NCI-H1092 (cell line): ENCODE data around the gene NLRP13.

Experiments
- DNase-seq: peaks from one replicate; lab custom pipeline; 2025; lab: John Stamatoyannopoulos, UW

The NLRP13 gene

DNA sequence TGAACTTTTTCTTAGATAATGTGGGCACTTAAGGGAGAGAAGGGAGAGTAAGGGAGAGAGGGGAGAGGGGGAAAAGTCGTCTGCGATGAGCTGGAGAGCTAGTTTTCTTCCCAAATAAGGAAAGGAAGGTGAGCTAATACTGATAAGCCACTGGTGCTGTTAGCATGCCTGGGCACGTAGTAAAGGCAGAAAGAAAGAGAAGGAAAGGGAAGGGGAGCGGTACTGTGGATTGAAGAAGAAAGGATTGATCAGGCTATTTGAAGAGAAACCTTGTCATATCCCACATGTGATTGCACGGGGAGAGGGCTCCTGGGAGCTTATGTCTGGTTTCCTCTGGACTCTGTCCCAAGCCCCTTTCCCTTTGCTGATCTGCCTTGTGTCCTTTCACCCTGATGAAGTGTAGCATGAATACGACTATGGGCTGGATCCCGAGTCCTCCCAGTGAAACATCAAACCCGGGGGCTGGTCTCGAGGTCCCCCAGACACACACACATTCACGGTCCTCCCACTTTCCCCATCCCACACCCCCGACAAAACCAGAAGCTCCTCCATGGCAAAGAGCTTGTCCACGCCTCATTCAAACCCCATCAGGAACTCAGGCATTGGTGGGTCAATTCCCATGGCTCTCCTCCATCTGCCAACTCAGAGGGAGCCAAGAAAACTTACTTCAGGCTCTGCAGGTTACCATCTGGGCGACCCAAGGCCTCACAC is 30.6 kb downstream of the NLRP13 start:
- no peak for DNase-seq

DNA sequence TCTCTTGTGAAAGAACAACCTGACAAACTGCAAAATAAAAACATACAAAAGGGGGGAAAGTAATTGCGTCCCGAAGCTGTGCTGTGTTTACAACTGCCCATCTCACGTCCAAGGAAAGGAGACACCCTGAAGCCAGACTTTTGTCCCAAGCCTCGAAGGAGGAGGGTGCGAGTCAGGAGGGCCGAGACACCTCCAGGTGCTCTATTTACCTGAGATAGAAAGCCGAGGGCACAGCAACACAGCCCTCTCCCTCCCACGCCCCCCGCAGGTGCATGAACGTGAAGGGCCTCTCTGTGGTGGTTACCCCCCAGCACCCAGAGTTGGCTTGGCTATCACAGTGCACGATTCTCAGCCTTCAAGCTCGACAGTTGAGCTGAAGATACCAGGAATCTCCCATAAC is 33.2 kb downstream of the NLRP13 start:
- DNase-seq = no peak

DNA sequence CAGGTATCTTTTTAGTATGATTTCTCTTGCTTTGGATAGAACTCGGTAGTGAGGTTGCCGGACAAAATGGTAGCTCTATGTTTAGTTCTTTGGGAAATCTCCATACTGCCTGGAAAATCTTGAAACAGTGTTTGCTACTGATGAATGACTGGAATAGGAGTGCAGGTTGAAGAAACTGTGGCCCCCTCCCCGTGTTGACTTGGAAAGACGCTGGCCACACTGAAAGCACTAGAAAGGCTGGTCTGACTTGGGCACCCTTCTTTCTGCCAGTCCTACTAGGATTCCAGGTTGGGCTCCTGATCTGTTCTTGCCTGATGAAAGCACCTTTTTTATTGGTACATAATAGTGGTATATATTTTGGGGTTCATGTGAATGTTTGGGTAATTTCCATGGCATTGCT is 49.5 kb downstream of the NLRP13 start:
- DNase-seq = no peak

DNA sequence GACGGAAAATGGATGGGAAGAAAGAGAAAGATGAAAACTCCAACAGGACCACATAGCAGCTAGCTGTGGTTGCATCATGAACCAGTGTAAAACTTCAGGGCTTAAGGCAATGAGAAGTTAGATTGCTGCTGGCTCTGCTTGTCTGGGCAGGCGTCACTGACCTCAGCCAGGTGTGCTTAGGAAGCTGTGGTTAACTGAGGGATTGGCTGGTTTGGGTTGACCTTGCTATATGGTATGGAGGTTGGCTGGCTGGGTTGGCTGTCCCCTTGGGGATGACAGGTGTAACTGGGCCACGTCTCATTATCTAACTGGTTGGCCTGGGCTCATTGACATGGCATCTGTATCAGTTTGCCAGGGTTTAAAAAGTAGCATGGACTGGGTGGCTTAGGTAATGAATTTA is 54.9 kb downstream of the NLRP13 start:
- no peak for DNase-seq

DNA sequence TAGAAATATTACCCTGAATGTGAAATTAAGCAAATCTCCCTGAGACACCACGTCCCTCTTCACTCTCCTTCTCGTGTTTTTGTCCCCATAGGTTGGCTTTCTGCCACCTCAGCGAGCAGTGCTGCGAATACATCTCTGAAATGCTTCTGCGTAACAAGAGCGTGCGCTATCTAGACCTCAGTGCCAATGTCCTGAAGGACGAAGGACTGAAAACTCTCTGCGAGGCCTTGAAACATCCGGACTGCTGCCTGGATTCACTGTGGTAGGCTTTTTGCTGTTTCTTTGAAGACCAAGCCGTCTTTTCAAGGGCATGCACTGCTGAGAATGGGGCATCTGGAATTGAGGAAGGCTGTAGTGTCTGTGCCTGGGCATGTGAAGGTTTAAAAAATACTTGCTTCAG is 61.4 kb downstream of the NLRP13 start:
- no peak for DNase-seq

DNA sequence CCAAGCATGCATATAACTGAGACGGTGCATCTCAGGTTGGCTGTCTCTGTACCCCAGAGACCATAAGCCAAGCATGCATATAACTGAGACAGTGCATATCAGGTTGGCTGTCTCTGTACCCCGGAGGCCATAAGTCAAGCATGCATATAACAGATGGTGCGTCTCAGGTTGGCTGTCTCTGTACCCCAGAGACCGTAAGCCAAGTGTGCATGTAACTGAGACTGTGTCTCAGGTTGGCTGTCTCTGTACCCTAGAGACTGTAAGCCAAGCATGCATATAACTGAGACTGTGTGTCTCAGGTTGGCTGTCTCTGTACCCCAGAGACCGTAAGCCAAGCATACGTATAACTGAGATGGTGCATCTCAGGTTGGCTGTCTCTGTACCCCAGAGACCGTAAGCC is 65.0 kb downstream of the NLRP13 start:
- no peak for DNase-seq

DNA sequence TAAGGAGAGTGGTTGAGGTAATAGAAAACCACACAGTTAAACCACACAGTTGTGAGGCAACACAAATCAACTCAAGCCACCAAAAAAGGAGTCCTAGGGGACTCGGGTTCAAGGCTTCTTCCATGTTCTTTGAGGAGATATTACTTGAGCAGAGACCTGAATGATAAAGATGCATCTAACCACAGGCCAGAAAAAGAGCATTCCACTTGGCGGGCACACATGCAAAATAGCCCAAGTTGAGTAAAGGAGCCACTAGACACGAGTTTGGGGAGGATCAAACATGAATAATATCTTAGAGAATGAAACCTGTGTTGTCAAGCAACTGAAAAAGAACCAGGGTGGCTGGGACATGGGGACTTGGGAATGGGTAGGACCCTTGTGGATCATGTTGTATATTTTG is 65.6 kb downstream of the NLRP13 start:
- DNase-seq = no peak

DNA sequence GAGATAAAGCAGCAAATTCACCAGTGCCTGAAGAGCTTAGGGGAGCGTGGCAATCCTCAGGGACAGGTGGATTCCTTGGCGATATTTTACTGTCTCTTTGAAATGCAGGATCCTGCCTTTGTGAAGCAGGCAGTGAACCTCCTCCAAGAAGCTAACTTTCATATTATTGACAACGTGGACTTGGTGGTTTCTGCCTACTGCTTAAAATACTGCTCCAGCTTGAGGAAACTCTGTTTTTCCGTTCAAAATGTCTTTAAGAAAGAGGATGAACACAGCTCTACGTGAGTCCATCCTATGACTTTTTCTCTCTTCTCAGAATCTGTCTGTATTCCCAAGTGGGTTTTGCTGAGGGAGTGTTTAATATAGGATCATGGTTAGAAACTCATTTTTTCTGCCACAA is 73.2 kb downstream of the NLRP13 start:
- no peak for DNase-seq

DNA sequence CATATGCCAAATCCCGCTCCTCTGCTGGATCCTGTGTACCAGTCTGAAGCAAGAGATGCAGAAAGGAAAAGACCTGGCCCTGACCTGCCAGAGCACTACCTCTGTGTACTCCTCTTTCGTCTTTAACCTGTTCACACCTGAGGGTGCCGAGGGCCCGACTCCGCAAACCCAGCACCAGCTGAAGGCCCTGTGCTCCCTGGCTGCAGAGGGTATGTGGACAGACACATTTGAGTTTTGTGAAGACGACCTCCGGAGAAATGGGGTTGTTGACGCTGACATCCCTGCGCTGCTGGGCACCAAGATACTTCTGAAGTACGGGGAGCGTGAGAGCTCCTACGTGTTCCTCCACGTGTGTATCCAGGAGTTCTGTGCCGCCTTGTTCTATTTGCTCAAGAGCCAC is 73.7 kb downstream of the NLRP13 start:
- DNase-seq = no peak

DNA sequence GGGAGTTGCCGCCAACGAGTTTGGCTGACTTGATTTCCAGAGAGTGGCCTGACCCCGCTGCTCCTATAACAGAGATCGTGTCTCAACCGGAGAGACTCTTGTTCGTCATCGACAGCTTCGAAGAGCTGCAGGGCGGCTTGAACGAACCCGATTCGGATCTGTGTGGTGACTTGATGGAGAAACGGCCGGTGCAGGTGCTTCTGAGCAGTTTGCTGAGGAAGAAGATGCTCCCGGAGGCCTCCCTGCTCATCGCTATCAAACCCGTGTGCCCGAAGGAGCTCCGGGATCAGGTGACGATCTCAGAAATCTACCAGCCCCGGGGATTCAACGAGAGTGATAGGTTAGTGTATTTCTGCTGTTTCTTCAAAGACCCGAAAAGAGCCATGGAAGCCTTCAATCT is 74.2 kb downstream of the NLRP13 start:
- DNase-seq = no peak

DNA sequence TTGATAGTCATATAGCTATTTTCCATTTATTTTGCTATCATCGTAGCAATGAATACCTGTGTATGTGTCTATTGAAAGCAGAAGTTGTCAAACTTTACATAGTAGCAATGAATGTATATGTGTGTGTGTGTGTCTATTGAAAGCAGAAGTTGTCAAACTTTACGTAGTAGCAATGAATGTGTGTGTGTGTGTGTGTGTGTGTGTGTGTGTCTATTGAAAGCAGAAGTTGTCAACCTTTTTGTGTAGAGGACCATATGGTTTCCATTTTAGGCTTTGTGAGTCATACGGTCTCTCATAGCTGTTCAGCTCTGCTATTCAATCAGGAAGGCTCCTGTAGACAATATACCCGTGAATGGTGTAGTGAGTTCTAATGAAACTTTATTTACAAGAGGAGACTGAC is 75.0 kb downstream of the NLRP13 start:
- no peak for DNase-seq

DNA sequence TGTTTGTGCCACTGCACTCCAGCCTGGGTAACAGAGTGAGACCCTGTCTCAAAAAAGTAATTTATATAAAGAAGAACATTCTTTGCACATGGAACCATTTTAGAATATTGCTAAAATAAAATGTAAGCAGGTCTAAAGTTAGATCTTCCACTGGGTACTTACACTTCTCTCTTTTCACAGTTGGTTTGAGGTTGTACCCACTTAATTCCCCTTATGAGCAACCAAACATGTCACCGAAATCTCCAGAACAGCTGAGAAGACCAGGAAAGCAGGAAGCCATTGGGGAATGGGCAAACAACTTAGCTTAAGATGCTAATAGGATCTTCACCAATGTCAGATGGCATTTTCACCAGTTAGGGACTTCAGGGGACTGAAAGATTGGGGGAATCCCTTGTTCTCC is 77.0 kb downstream of the NLRP13 start:
- DNase-seq = no peak
